ENCODE data around the gene KCTD5. TPM values are rescaled to one million over a fixed set of nuclear protein-coding genes. Genes with fewer than 3 reads are reported as not detected.

Gene KCTD5
- total and polyA plus RNA-seq, 10 of the 15 experiments (the other 5 are each of a cell fraction or from before 2014, with no cell fraction given) = 0.58 to 56.4 (median 37.3) TPM

DNA sequence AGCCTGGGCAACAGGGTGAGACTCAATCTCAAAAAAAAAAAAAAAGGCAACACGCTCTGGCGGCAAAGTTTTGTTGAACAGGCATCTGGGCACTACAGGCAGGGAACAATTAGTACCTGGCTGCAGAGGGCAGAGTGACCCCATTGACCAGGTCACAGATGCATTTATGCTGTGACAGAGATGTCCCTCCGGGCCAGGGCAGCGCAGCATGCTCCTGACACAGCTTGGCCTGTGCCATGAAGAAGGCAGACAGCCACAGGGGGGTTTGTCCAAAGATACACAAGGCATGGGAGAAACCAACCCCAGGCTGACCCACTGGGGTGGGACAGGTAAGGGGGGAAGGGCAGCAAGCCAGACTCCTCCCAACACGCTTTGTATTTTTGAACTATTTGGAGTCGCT, 62.4 kb downstream of the KCTD5 start:
- FAIRE-seq = no peak
- TF ChIP-seq RUNX3 (IDR thresholded peaks at IDR 0.05; ENCODE audit: low read length) (no peak), ESRRA (IDR thresholded peaks at IDR 0.05; ENCODE audit: low read length) (no peak), IRF3 (IDR thresholded peaks at IDR 0.05) (no peak), SPI1 (IDR thresholded peaks at IDR 0.05; ENCODE audit: borderline replicate concordance, insufficient read depth, low read depth, low read length) (no peak), ATF3 (IDR thresholded peaks at IDR 0.05; ENCODE audit: borderline replicate concordance, extremely low read depth, low read depth, low read length) (no peak), RB1 (IDR thresholded peaks at IDR 0.05; ENCODE audit: borderline replicate concordance) (no peak), USF1 (IDR thresholded peaks at IDR 0.05; ENCODE audit: borderline replicate concordance, extremely low read length, insufficient read depth, low read depth, low read length) (no peak), JUND (IDR thresholded peaks at IDR 0.05; ENCODE audit: low read depth, low read length) (no peak), ELK1 (IDR thresholded peaks at IDR 0.05; ENCODE audit: low read depth, low read length) (no peak), ZNF274 (IDR thresholded peaks at IDR 0.05; ENCODE audit: insufficient read depth, insufficient read length) (no peak), JUNB (IDR thresholded peaks at IDR 0.05) (no peak), NFXL1 (IDR thresholded peaks at IDR 0.05; ENCODE audit: borderline replicate concordance) (no peak), TCF7 (IDR thresholded peaks at IDR 0.05; ENCODE audit: borderline replicate concordance) (no peak), IKZF2 (IDR thresholded peaks at IDR 0.05) (no peak), RELA (IDR thresholded peaks at IDR 0.05; ENCODE audit: borderline replicate concordance, partially characterized antibody) (no peak), SIN3A (IDR thresholded peaks at IDR 0.05; ENCODE audit: low read depth, low read length) (no peak), MYB (IDR thresholded peaks at IDR 0.05; ENCODE audit: borderline replicate concordance, low read depth, low read length) (no peak)
- TF ChIP-seq, protein P1, sequence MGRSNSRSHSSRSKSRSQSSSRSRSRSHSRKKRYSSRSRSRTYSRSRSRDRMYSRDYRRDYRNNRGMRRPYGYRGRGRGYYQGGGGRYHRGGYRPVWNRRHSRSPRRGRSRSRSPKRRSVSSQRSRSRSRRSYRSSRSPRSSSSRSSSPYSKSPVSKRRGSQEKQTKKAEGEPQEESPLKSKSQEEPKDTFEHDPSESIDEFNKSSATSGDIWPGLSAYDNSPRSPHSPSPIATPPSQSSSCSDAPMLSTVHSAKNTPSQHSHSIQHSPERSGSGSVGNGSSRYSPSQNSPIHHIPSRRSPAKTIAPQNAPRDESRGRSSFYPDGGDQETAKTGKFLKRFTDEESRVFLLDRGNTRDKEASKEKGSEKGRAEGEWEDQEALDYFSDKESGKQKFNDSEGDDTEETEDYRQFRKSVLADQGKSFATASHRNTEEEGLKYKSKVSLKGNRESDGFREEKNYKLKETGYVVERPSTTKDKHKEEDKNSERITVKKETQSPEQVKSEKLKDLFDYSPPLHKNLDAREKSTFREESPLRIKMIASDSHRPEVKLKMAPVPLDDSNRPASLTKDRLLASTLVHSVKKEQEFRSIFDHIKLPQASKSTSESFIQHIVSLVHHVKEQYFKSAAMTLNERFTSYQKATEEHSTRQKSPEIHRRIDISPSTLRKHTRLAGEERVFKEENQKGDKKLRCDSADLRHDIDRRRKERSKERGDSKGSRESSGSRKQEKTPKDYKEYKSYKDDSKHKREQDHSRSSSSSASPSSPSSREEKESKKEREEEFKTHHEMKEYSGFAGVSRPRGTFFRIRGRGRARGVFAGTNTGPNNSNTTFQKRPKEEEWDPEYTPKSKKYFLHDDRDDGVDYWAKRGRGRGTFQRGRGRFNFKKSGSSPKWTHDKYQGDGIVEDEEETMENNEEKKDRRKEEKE (IDR thresholded peaks at IDR 0.05) = no peak
- no peaks in the 10 kb centered on the region for H3K79me2 ChIP-seq (ENCODE audit: control insufficient read depth, insufficient read depth, low read length)
- no peak overlapping the region for H3K9ac ChIP-seq (ENCODE audit: control insufficient read depth, insufficient read depth, low read length)
- RAD21 ChIA-PET (ENCODE audit: unreplicated experiment) = no interaction called here
- 88% methylated on average over 6 of the region's 6 CpGs for whole genome bisulfite sequencing (ENCODE audit: insufficient coverage, insufficient replicate concordance, low lambda C conversion rate, missing lambda C conversion rate)
- H3K36me3 ChIP-seq (ENCODE audit: control insufficient read depth in 2 of 2, insufficient read depth in 2 of 2, low read length in 1 of 2) = no peaks in the 10 kb centered on the region
- no peak for DNase-seq (ENCODE audit: low read depth, low spot score)
- BruUV-seq (replicated peaks) = no TSS peak
- H3K4me2 ChIP-seq (ENCODE audit: control insufficient read depth, insufficient read depth) = no peak overlapping the region
- POLR2A ChIA-PET = no interaction called here
- CTCF ChIA-PET = no interaction called here
- intact Hi-C loops (cut with micrococcal nuclease; ENCODE audit: unreplicated experiment) = no loop called here
- H3K27ac ChIP-seq (ENCODE audit: control insufficient read depth, insufficient read depth) = no peak overlapping the region
- no peaks in the 10 kb centered on the region for H3K9me3 ChIP-seq (replicated peaks; ENCODE audit: control insufficient read depth, insufficient read depth, low read length)
- in situ Hi-C loops (cut with MboI) = no loop called here
- H3K27me3 ChIP-seq (replicated peaks in 1 of 2; ENCODE audit: control insufficient read depth in 2 of 2, insufficient read depth in 2 of 2, low read length in 1 of 2) = no peaks in the 10 kb centered on the region
- SMC1A ChIA-PET (ENCODE audit: uncharacterized antibody, unreplicated experiment) = no interaction called here
- no peaks in the 10 kb centered on the region; the same call in 1 of the 2 replicates for H4K20me1 ChIP-seq (ENCODE audit: control insufficient read depth, insufficient read depth)
- H2AFZ ChIP-seq (ENCODE audit: control insufficient read depth, low read depth, low read length) = no peak overlapping the region
- H3K4me1 ChIP-seq (ENCODE audit: control insufficient read depth, insufficient read depth, low read length) = no peaks in the 10 kb centered on the region
- ATAC-seq = no peak
- no peak overlapping the region for H3K4me3 ChIP-seq

All from GM12878 (cell line).